ENCODE measurements around the gene SLC37A1.

SLC37A1 gene

GRCh38 chr21:42507418-42507817 lies 6.2 kb upstream of the SLC37A1 start:
- no peak for DNase-seq (ENCODE audit: low read depth in 2 of 2)

DNA sequence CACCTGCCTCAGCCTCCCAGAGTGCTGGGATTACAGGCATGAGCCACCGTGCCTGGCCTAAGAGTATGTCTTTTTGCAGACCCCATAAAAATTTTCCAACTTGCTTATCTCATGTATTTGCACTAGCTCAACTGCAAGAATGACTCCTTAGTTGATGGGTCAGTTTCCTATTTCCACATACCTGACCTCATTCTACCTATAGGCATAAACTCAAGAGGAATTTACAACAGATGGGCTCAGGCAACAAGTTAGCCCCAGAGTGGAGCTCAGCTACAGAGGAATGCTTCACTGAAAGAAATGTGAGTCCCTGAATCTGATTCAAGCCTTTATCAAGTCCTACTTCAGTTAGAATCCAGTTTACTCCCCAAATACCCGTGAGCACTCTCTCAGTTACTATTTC lies 5.3 kb upstream of the SLC37A1 start:
- no peak for DNase-seq (ENCODE audit: low read depth in 2 of 2)

GRCh38 chr21:42509244-42509643 lies 4.4 kb upstream of the SLC37A1 start:
- no peak for DNase-seq (ENCODE audit: low read depth in 2 of 2)

DNA sequence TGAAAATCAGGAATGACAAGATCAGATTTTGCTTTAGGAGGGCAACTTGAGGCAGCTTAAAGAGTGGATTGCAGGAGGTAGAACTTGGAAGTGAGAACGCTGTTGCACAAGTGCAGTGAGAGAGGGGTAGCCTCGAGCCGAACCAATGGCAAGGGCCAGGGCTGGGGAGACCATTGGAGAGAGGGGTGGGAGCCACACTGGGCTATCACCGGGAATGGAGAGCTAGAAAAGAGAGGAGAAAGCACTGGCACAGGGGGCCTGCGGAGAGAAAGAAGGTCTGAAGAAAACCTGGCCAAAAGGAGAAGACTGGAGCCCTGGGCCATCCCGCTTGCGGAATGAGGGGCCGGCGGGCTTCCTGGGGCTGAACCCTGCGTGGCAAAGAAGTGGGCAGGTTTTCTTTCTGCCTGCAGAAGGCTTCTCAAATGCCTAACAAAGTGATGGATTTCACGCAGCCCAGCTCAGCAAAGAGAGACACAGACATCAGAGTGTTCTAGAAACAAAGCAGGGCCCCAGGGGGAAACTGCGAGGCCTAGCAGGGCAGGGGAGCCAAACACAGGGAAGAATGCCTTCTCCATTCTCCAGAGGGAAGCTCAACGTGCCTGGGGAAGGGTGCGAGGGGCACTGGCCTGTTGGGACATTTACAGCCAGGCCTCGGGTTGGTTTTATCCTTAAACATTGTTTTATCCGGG lies 1.2 kb upstream of the SLC37A1 start:
- no peak for DNase-seq (ENCODE audit: low read depth in 2 of 2)

DNA sequence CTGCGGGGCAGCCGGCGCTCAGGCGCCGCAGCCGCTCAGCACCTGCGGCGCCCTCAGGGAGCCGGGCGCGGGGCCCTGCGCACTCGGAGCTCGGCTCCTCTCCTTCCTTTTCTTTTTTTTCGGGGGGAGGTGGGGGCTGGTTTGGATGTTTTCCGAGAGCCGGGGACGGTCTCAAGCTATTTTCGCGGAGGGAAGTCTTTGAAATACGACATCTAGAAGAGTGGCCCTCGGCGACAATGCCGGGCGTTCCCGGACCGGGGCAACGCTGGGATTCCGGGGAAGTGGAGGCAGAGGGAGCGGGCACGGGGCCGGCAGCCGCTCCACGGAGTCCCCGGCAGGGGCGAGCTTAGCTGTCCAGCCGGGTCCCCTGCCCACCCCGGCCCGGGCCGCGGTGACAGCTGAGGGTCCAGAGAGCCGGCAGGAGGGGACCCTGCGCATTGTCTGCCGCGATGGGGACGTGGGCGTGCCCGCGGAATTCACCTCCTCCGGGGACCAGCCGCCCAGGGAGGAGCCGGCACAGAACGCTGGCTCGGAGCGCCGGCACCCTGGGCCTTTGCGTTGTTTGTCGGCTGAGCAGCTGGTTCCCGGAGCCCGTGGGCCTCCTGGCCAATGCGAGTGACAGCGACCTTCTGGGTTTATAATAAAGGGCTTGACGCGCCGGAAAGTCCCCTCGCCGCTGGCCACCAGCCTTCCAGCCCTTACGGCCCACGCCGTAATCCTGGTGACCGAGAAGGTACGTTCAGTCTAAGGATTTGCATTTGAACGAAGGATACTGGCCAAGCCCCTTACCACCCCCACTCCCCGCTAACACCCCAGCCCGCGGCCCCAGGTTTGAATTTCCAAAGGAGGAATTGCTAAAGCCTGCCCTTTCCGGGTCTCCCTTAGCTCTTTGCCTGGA lies 582 bp downstream of the SLC37A1 start:
- DNase-seq (ENCODE audit: low read depth in 2 of 2), result no peak

GRCh38 chr21:42514883-42515228 lies 1.2 kb downstream of the SLC37A1 start:
- no peak for DNase-seq (ENCODE audit: low read depth in 2 of 2)

- DNase-seq (ENCODE audit: low read depth in 2 of 2), result no peak
Measured at GRCh38 chr21:42515708-42516502, 2.3 kb downstream of the SLC37A1 start.

GRCh38 chr21:42518215-42518614 lies 4.6 kb downstream of the SLC37A1 start:
- DNase-seq (ENCODE audit: low read depth in 2 of 2), result no peak

GRCh38 chr21:42518626-42519025 lies 5.0 kb downstream of the SLC37A1 start:
- DNase-seq (ENCODE audit: low read depth in 2 of 2), result no peak

GRCh38 chr21:42520628-42521253 lies 7.1 kb downstream of the SLC37A1 start:
- DNase-seq (ENCODE audit: low read depth in 2 of 2), result no peak

DNA sequence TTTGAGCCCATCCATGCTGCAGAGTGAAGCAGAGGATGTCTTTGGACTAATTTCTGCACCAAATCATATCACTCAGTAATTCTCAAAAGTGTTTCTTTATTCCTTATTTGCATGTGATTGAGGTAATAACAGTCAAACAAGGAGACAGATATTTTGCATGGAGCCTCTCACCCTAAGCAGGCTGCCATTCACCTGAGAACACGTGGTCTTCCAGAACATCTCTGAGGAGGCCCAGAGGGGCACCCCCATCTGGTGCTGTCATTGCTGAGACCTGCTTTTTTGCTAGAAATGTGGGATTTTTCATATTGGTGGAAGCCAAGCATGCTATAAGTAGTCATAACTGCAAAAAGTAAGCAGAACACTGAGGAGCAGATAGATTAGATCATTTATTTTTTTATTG lies 7.7 kb downstream of the SLC37A1 start:
- no peak for DNase-seq (ENCODE audit: low read depth in 2 of 2)

- no peak for DNase-seq (ENCODE audit: low read depth in 2 of 2)
Measured at GRCh38 chr21:42521805-42522204, 8.2 kb downstream of the SLC37A1 start.

DNA sequence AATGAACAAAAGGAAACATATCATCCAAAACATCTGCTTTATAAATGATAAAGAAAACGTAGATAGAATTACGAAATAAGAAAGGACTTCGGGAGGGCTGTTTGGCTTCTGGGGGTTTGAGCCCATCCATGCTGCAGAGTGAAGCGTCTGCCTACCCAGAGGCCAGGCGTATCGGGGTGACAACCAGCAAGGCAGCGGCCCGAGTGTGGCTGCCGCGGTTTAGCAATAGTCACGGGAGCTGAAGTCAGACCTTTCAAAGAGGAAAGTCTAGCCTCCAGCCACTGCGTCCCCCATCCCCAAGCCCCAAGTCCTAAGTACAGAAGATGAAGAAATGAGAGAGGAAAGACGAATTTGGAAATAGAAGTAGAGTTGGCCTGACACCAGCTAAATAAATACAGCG lies 8.6 kb downstream of the SLC37A1 start:
- no peak for DNase-seq (ENCODE audit: low read depth in 2 of 2)

DNA sequence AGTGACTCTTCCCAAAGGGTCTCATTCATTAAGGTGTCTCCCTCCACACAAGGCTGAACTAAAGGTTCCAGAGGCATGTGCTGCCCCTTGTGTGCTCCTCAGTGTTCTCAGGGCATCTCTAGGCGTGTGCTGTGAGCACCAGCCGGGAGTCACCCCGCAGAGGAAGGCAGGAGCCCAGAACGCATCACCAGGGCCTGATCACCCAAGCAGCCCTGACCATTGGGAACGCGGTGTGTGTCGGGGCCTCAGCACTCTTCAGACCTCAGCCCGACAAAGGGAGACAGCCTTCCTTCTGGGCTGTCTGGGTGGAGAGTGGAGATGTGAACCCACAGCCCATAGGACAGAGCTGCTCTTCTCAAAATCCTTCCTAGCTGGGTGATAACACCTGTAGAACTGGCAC lies 9.1 kb downstream of the SLC37A1 start:
- no peak for DNase-seq (ENCODE audit: low read depth in 2 of 2)

DNA sequence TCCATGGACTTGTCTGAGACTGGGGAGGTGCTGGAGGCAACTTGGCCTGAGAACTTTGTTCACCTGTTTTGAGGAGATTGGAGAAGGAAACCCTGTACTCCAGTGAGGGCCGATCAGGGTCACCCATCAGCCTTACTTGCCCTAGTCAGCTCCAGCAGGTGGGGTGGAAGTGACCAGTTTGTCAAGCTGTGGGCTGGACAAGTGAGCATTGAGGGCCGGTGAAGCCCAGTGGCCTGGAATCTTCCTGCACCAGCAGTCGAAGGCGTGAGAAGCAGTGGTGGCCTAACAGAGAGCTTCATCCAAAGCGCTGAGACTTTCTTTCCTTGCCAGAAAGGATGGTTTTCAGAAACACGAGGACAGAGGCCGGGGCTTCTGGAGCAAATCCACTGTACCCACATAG lies 9.6 kb downstream of the SLC37A1 start:
- DNase-seq (ENCODE audit: low read depth in 2 of 2), result no peak

DNA sequence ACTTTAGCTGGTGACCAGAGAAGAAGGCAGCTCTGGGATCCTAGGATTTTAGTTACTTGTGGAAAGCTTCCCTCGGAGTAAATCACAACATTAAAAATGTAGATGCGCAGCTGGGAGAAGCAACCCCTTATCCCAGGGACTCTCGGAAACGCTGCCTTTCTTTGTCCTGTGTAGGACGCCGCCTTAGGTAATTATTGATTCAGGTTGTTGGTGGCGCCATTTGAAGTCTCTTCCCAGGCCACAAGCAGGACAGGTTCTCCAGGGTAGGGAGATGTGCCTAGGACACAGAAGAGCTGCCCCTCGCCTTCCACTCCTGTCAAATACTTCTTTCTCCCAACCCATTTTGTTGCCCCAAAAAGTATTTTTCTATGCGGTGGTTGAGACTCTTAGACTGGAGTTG lies 10.3 kb downstream of the SLC37A1 start:
- no peak for DNase-seq (ENCODE audit: low read depth in 2 of 2)

GRCh38 chr21:42524341-42525028 lies 10.8 kb downstream of the SLC37A1 start:
- peak in 1 of 2 donors; percentile 28 for DNase-seq (ENCODE audit: low read depth in 2 of 2)

DNA sequence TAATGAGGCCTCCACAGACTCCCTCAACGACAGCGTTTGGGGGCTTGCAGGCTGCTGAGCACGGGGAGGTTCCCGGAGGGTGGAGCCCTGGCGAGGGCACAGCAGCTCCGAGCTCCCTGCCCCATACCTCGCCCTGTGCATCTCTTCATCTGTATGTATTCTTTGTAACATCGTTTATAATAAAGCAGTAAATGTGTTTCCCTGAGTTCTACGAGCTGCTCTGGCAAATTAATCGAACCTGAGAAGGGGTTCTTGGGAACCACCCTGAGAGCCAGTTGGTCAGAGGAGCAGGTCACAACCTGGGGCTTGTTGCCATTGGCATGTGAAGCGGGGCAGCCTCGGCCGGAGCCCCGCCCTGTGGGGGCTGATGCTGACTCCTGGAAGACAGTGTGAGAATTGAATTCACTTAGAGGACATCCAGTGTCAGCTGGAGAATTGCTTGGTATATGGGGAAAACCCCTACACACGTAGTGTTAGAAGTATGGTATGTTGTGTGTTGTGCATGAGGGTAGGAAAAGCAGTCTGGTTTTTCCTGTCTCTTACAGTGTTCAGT lies 11.5 kb downstream of the SLC37A1 start:
- DNase-seq (ENCODE audit: low read depth in 2 of 2), result no peak

DNA sequence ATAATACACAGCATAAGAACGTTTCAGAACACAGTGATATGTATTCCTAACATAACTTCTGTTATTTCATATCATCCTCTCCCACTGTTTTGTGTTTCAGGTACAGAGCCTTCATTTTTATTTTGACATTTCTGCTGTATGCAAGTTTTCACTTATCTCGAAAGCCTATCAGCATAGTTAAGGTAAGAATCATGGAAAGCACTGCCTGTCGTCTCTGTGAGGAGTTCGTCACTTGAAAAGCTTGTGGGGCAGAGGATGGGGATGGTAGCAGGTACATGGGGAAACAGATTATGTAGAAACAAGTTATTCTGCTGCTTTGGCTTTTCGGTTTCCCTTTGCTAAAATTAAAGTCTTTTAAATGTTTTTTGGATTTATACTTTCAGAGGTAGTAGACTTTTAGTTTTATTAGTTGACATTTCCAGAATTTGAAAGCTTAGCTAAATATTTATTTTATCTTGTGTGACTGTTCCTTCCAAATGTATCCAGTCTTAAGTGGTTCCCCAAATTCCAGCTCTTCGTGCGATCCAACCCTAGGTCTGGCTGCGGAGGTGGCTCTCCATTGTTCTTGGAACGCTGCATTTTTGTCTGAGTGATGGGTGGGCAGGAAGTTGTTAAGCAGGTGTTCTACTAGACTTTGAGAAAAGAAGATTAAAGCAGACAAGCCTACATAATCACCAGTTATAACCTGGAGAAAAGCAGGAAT lies 12.2 kb downstream of the SLC37A1 start:
- no peak for DNase-seq (ENCODE audit: low read depth in 2 of 2)

- no peak for DNase-seq (ENCODE audit: low read depth in 2 of 2)
Measured at GRCh38 chr21:42526379-42526727, 12.7 kb downstream of the SLC37A1 start.

GRCh38 chr21:42527127-42527488 lies 13.5 kb downstream of the SLC37A1 start:
- DNase-seq (ENCODE audit: low read depth in 2 of 2), result no peak

Measured in stimulated activated CD8-positive, alpha-beta memory T cell treated with anti-CD3 and anti-CD28 coated beads, Interleukin-7, amount 100 ng/mL, for 1 hour (primary cell).